GM12878 (cell line): ENCODE results near the gene CNTNAP2. TPM values are rescaled to one million over a fixed set of nuclear protein-coding genes. Genes with fewer than 3 reads are reported as not detected.

Experiments
- ATAC-seq: fragments of 200-7000 bp; cut with Tn5 transposase; 3 replicates; pipeline ENCODE4 v1.9.1; 2020; ENCODE audit warnings: mild to moderate bottlenecking, moderate library complexity
- BruUV-seq: library from RNA; stranded (reverse); fragments of 400-500 nt; replicated peaks from 2 replicates; lab custom pipeline; 2021; lab: Mats Ljungman, UMichigan
- CTCF ChIA-PET: fragments of 300-600 bp; sonication (Branson Sonifier 250); formaldehyde crosslinking; extraction: SDS; loops from one replicate; lab custom pipeline; 2021; ENCODE audit warnings: inconsistent platforms; lab: Yijun Ruan, JAX
- POLR2A ChIA-PET: fragments of 350-600 bp; formaldehyde crosslinking; extraction: SDS; loops from one replicate; lab custom pipeline; 2021; ENCODE audit warnings: inconsistent platforms; lab: Charles Lee
- RAD21 ChIA-PET: fragments of 300-600 bp; sonication (Branson Sonifier 250); formaldehyde crosslinking; loops from one replicate; lab custom pipeline; 2023; ENCODE audit warnings: antibody characterized with exemption; ENCODE audit not compliant: unreplicated experiment; lab: Charles Lee
- SMC1A ChIA-PET: fragments of 300-600 bp; sonication (Branson Sonifier 250); formaldehyde crosslinking; loops from one replicate; lab custom pipeline; 2023; ENCODE audit not compliant: unreplicated experiment, uncharacterized antibody; lab: Charles Lee
- DNase-seq: peaks from one replicate; pipeline ENCODE4 v3.0.0-alpha.2; 2011; ENCODE audit warnings: low read depth, low spot score
- FAIRE-seq: peaks from 3 replicates; lab custom pipeline; 2011; peaks lifted over from hg19 to GRCh38; lab: Jason Lieb, UNC
- H2AFZ ChIP-seq: 2 replicates; pipeline ENCODE4 v1.6.0; 2011; ENCODE audit warnings: low read depth, low read length, control low read depth; ENCODE audit not compliant: control insufficient read depth
- H3K27ac ChIP-seq: 2 replicates; pipeline ENCODE4 v1.5.1; 2011; ENCODE audit warnings: control low read depth; ENCODE audit not compliant: control insufficient read depth, insufficient read depth
- H3K27me3 ChIP-seq, 2 experiments: replicated peaks in 1 of 2; 2 replicates each; pipeline versions ENCODE4 v1.6.0 to v1.6.1; 2011; ENCODE audit warnings: low read length in 1 of 2; ENCODE audit not compliant: control insufficient read depth in 2 of 2, insufficient read depth in 2 of 2
- H3K36me3 ChIP-seq, 2 experiments: 2 replicates each; pipeline ENCODE4 v1.5.1; 2011; ENCODE audit warnings: low read length in 1 of 2; ENCODE audit not compliant: control insufficient read depth in 2 of 2, insufficient read depth in 2 of 2
- H3K4me1 ChIP-seq: 2 replicates; pipeline ENCODE4 v1.6.1; 2011; ENCODE audit warnings: mild to moderate bottlenecking, low read length, moderate library complexity, mixed read lengths; ENCODE audit not compliant: control insufficient read depth, insufficient read depth
- H3K4me2 ChIP-seq: 2 replicates; pipeline ENCODE4 v1.6.0; 2011; ENCODE audit warnings: control low read depth; ENCODE audit not compliant: control insufficient read depth, insufficient read depth
- H3K4me3 ChIP-seq: fragments of 200-600 bp; sonication (generic); 2 replicates; pipeline ENCODE4 v1.5.1; 2016
- H3K79me2 ChIP-seq: 2 replicates; pipeline ENCODE4 v1.6.0; 2011; ENCODE audit warnings: low read length; ENCODE audit not compliant: control insufficient read depth, insufficient read depth
- H3K9ac ChIP-seq: 2 replicates; pipeline ENCODE4 v1.8.0; 2011; ENCODE audit warnings: low read length, control low read depth, mixed read lengths; ENCODE audit not compliant: control insufficient read depth, insufficient read depth
- H3K9me3 ChIP-seq: replicated peaks from 3 replicates; pipeline ENCODE4 v1.5.1; 2011; ENCODE audit warnings: mild to moderate bottlenecking, low read length; ENCODE audit not compliant: control insufficient read depth, insufficient read depth
- H4K20me1 ChIP-seq: 2 replicates; pipeline ENCODE4 v1.6.0; 2011; ENCODE audit not compliant: control insufficient read depth, insufficient read depth
- ATF7 ChIP-seq: fragments of 450-650 bp; IDR thresholded peaks from 2 replicates; pipeline ENCODE4 v1.6.1; 2016; ENCODE audit warnings: low read depth, mild to moderate bottlenecking
- BRCA1 ChIP-seq: IDR thresholded peaks from 2 replicates; pipeline ENCODE4 v1.6.1; 2011; ENCODE audit warnings: low read depth, low read length, improper control_type of control experiment
- E4F1 ChIP-seq: fragments of 450-650 bp; IDR thresholded peaks from 2 replicates; pipeline ENCODE4 v1.6.1; 2018; ENCODE audit warnings: borderline replicate concordance, mild to moderate bottlenecking; ENCODE audit not compliant: partially characterized antibody
- IRF3 ChIP-seq: fragments of 450-650 bp; IDR thresholded peaks from 2 replicates; pipeline ENCODE4 v1.6.1; 2014; ENCODE audit warnings: mild to moderate bottlenecking
- NFXL1 ChIP-seq: fragments of 450-650 bp; IDR thresholded peaks from 2 replicates; pipeline ENCODE4 v1.6.1; 2017; ENCODE audit warnings: antibody characterized with exemption, mild to moderate bottlenecking, borderline replicate concordance
- PAX5 ChIP-seq: IDR thresholded peaks from 2 replicates; pipeline ENCODE4 v1.6.1; 2011; ENCODE audit warnings: low read depth, low read length, borderline replicate concordance
- PML ChIP-seq: IDR thresholded peaks from 2 replicates; pipeline ENCODE4 v1.6.1; 2012; ENCODE audit warnings: low read length, inconsistent platforms
- RFX5 ChIP-seq: IDR thresholded peaks from 2 replicates; pipeline ENCODE4 v1.6.1; 2011; ENCODE audit warnings: low read depth, low read length, improper control_type of control experiment
- TCF12 ChIP-seq: IDR thresholded peaks from 2 replicates; pipeline ENCODE4 v1.6.1; 2011; ENCODE audit warnings: low read depth, mild to moderate bottlenecking, low read length
- TCF7 ChIP-seq: IDR thresholded peaks from 2 replicates; pipeline ENCODE4 v1.6.1; 2014; ENCODE audit warnings: antibody characterized with exemption, borderline replicate concordance
- ZNF24 ChIP-seq: fragments of 450-650 bp; IDR thresholded peaks from 2 replicates; pipeline ENCODE4 v1.6.1; 2017; ENCODE audit warnings: antibody characterized with exemption, mild to moderate bottlenecking
- ZNF384 ChIP-seq: IDR thresholded peaks from 2 replicates; pipeline ENCODE4 v1.6.1; 2012; ENCODE audit warnings: low read depth, mild to moderate bottlenecking, low read length, improper control_type of control experiment, borderline replicate concordance
- ZNF592 ChIP-seq: fragments of 450-650 bp; IDR thresholded peaks from 2 replicates; pipeline ENCODE4 v1.6.1; 2017; ENCODE audit warnings: mild to moderate bottlenecking, moderate library complexity
- ZZZ3 ChIP-seq: IDR thresholded peaks from 2 replicates; pipeline ENCODE4 v1.6.1; 2011; ENCODE audit warnings: low read depth; ENCODE audit not compliant: control insufficient read depth, insufficient read length
- WGBS: methylation state at CpG from one replicate; pipeline ENCODE4 v1.1.6; 2016; ENCODE audit warnings: low lambda C conversion rate; ENCODE audit not compliant: insufficient replicate concordance, insufficient coverage; ENCODE audit errors: missing lambda C conversion rate; 5-methylcytosine and 5-hydroxymethylcytosine counted together
- in situ Hi-C: fragments of 300-500 bp; cut with MboI; formaldehyde crosslinking; loops from 9 replicates; pipeline ENCODE4 v1.14.3; 2018; ENCODE audit warnings: mixed read lengths
- intact Hi-C: fragments of 100-400 bp; cut with micrococcal nuclease; formaldehyde crosslinking; loops from one replicate; pipeline ENCODE4 v1.14.2; 2022; ENCODE audit not compliant: unreplicated experiment
- polyA plus RNA-seq, 11 experiments: library from polyadenylated mRNA; depleted of rRNA in 4 of 11; unstranded in 6 of 11; stranded (reverse) in 5 of 11; fragments of >200 nt; fragmentation: Nextera tagmentation in 4 of 11; fragmentation: Illumina TruSeq in 1 of 11; extraction: Ambion mirVana in 4 of 11; extraction: Trizol in 1 of 11; gene quantifications; 1 replicate in 1 of 11; 2 replicates in 10 of 11; pipeline versions ENCODE4 v1.2.1 to v1.2.3, GENCODE V29; 2011 to 2016; ENCODE audit warnings: inconsistent platforms in 2 of 11, missing spikeins in 2 of 11, low read depth in 1 of 11
- total RNA-seq, 4 experiments: library from RNA; depleted of rRNA in 3 of 4; stranded (reverse); fragments of >200 nt in 3 of 4; fragmentation: Illumina TruSeq in 1 of 4; extraction: Trizol in 1 of 4; gene quantifications; 2 replicates each; pipeline versions ENCODE4 v1.2.1 to v1.2.3, GENCODE V29; 2013 to 2021

The CNTNAP2 gene
- total and polyA plus RNA-seq, 10 of the 15 experiments (the other 5 are each of a cell fraction or from before 2014, with no cell fraction given): 0.03 to 0.08 (median 0.03) TPM; not detected in 7

GRCh38 chr7:147053746-147054145, 937.1 kb downstream of the CNTNAP2 start (continued):
- no peak for TF ChIP-seq E4F1
- TF ChIP-seq PML: no peak
- no peak for TF ChIP-seq ZNF24

- Histone ChIP-seq H4K20me1 (no peaks in the 10 kb centered on the region), H2AFZ (no peak overlapping the region), H3K36me3 (no peaks in the 10 kb centered on the region), H3K27me3 (no peaks in the 10 kb centered on the region), H3K9ac (no peak overlapping the region), H3K4me2 (no peak overlapping the region), H3K4me1 (no peaks in the 10 kb centered on the region), H3K4me3 (no peak overlapping the region), H3K79me2 (no peaks in the 10 kb centered on the region), H3K9me3 (no peaks in the 10 kb centered on the region), H3K27ac (no peak overlapping the region)
- WGBS: 96% methylated on average over 3 of the region's 3 CpGs
- ChIA-PET SMC1A (no interaction called here), POLR2A (no interaction called here), RAD21 (no interaction called here), CTCF (no interaction called here)
- in situ Hi-C loops: no loop called here
- FAIRE-seq (no peak), ATAC-seq (no peak), DNase-seq (no peak)
- BruUV-seq: no TSS peak
- TF ChIP-seq IRF3: no peak
- TF ChIP-seq ATF7: no peak
- TF ChIP-seq ZZZ3: no peak
- no peak for TF ChIP-seq ZNF592
- no peak for TF ChIP-seq NFXL1
- TF ChIP-seq BRCA1: no peak
- TF ChIP-seq TCF7: no peak
- no peak for TF ChIP-seq RFX5
- no peak for TF ChIP-seq TCF12
- no peak for TF ChIP-seq PAX5
- TF ChIP-seq ZNF384: no peak
- intact Hi-C loops: no loop called here
Observed at GRCh38 chr7:147060070-147060469, 943.5 kb downstream of the CNTNAP2 start.
